HepG2 (cell line): Measurements from ENCODE around the gene ANXA2. TPM values are rescaled to one million over a fixed set of nuclear protein-coding genes. Genes with fewer than 3 reads are reported as not detected.
A peak's percentile ranks its signal among the peaks of the same experiment; 100 is the strongest.

Source experiments
- CAMTA2 ChIP-seq: sonication (generic); formaldehyde crosslinking; IDR thresholded peaks from 2 replicates; pipeline ENCODE4 v1.4.0; 2020; ENCODE audit warnings: mild to moderate bottlenecking, missing genetic modification reagents, borderline replicate concordance
- CTCF ChIP-seq: sonication (generic); formaldehyde crosslinking; IDR thresholded peaks from 2 replicates; pipeline ENCODE4 v1.5.0; 2020; ENCODE audit warnings: mild to moderate bottlenecking, missing genetic modification reagents, moderate library complexity
- FOXP1 ChIP-seq, 2 experiments: fragments of 450-650 bp in 1 of 2; IDR thresholded peaks; 2 replicates each; pipeline ENCODE4 v1.6.1; 2017 to 2018; ENCODE audit warnings: antibody characterized with exemption in 1 of 2
- IRF1 ChIP-seq: sonication (generic); formaldehyde crosslinking; IDR thresholded peaks from 2 replicates; pipeline ENCODE4 v1.4.0; 2020; ENCODE audit warnings: low read depth, mild to moderate bottlenecking, missing genetic modification reagents
- MAFG ChIP-seq: sonication (generic); formaldehyde crosslinking; IDR thresholded peaks from 2 replicates; pipeline ENCODE4 v1.5.1; 2020; ENCODE audit warnings: mild to moderate bottlenecking, missing genetic modification reagents
- NFAT5 ChIP-seq: sonication (generic); formaldehyde crosslinking; IDR thresholded peaks from 2 replicates; pipeline ENCODE4 v1.4.0; 2020; ENCODE audit warnings: missing genetic modification reagents
- RELA ChIP-seq: sonication (generic); formaldehyde crosslinking; IDR thresholded peaks from 2 replicates; pipeline ENCODE4 v1.4.0; 2020; ENCODE audit warnings: missing genetic modification reagents
- RXRB ChIP-seq: IDR thresholded peaks from 2 replicates; pipeline ENCODE4 v1.6.1; 2016; ENCODE audit warnings: borderline replicate concordance, missing genetic modification reagents, missing compliant biosample characterization
- SKI ChIP-seq: fragments of 450-650 bp; IDR thresholded peaks from one replicate; pipeline ENCODE4 v1.6.1; 2018; ENCODE audit warnings: mild to moderate bottlenecking; ENCODE audit not compliant: partially characterized antibody
- YEATS2 ChIP-seq: sonication (generic); formaldehyde crosslinking; IDR thresholded peaks from 2 replicates; pipeline ENCODE4 v1.4.0; 2020; ENCODE audit warnings: missing genetic modification reagents, borderline replicate concordance
- ZBTB44 ChIP-seq: sonication (generic); formaldehyde crosslinking; IDR thresholded peaks from 2 replicates; pipeline ENCODE4 v1.4.0; 2020; ENCODE audit warnings: missing genetic modification reagents
- ZKSCAN8 ChIP-seq: IDR thresholded peaks from 2 replicates; pipeline ENCODE4 v1.6.1; 2016; ENCODE audit warnings: borderline replicate concordance, missing genetic modification reagents, missing compliant biosample characterization
- ZNF143 ChIP-seq: sonication (generic); formaldehyde crosslinking; IDR thresholded peaks from 2 replicates; pipeline ENCODE4 v1.4.0; 2020; ENCODE audit warnings: missing genetic modification reagents
- ZNF205 ChIP-seq: IDR thresholded peaks from 2 replicates; pipeline ENCODE4 v1.6.1; 2018; ENCODE audit warnings: missing biosample characterization, missing genetic modification reagents
- ZNF567 ChIP-seq: sonication (generic); formaldehyde crosslinking; IDR thresholded peaks from 2 replicates; pipeline ENCODE4 v1.8.1; 2023; ENCODE audit warnings: mild to moderate bottlenecking, missing genetic modification reagents, borderline replicate concordance
- ZNF724P ChIP-seq: sonication (generic); formaldehyde crosslinking; IDR thresholded peaks from 2 replicates; pipeline ENCODE4 v1.8.0; 2022; ENCODE audit warnings: missing genetic modification reagents, borderline replicate concordance
- ZNF749 ChIP-seq: sonication (generic); formaldehyde crosslinking; IDR thresholded peaks from 2 replicates; pipeline ENCODE4 v1.8.0; 2022; ENCODE audit warnings: mild to moderate bottlenecking, missing genetic modification reagents, moderate library complexity, borderline replicate concordance
- ZNF800 ChIP-seq: sonication (generic); formaldehyde crosslinking; IDR thresholded peaks from 2 replicates; pipeline ENCODE4 v1.4.0; 2020; ENCODE audit warnings: missing genetic modification reagents
- ZSCAN29 ChIP-seq: sonication (generic); formaldehyde crosslinking; conservative IDR thresholded peaks from 2 replicates; pipeline ENCODE4 v1.4.0; 2020; ENCODE audit warnings: mild to moderate bottlenecking, missing genetic modification reagents
- polyA plus RNA-seq, 8 experiments: library from polyadenylated mRNA; depleted of rRNA in 3 of 8; stranded (reverse) in 7 of 8; unstranded in 1 of 8; fragments of >200 nt; fragmentation: Illumina TruSeq in 4 of 8; extraction: Trizol in 4 of 8; gene quantifications; 2 replicates each; pipeline versions ENCODE4 v1.2.1 to v1.2.3, GENCODE V29; 2011 to 2016; ENCODE audit warnings: low read depth in 4 of 8, missing spikeins in 1 of 8, mixed read lengths in 1 of 8; ENCODE audit not compliant: insufficient read depth in 1 of 8
- total RNA-seq, 5 experiments: library from RNA; depleted of rRNA; stranded (reverse); fragments of >200 nt; fragmentation: Illumina TruSeq; extraction: Trizol; gene quantifications; 2 replicates each; pipeline ENCODE4 v1.2.3, GENCODE V29; 2016; ENCODE audit warnings: low read depth in 1 of 5

The ANXA2 gene
- total and polyA plus RNA-seq, 2 of the 13 experiments (the other 11 are each of a cell fraction or from before 2014, with no cell fraction given) = 196 to 613 TPM

GRCh38 chr15:60374628-60375081 lies 23.1 kb downstream of the ANXA2 start (continued):
- TF ChIP-seq NFAT5 (no peak), CAMTA2 (no peak), ZNF143 (no peak), MAFG (CRISPR knock-in tag) (no peak; the same call in 1 of the 2 replicates), RELA (no peak), ZBTB44 (CRISPR knock-in tag) (no peak), ZKSCAN8 (CRISPR knock-in tag) (peak; percentile 89; the same call in 1 of the 2 replicates), ZNF749 (CRISPR knock-in tag) (no peak), ZNF567 (CRISPR knock-in tag) (no peak), SKI (peak; percentile 60), ZNF800 (peak; percentile 48; the same call in 1 of the 2 replicates), ZNF205 (CRISPR knock-in tag) (no peak), ZSCAN29 (CRISPR knock-in tag) (no peak), RXRB (peak; percentile 78; the same call in 1 of the 2 replicates), FOXP1 (IDR thresholded peaks at IDR 0.05) (no peak), FOXP1 (CRISPR knock-in tag; IDR thresholded peaks at IDR 0.05) (peak; percentile 65), CTCF (CRISPR knock-in tag) (no peak; the same call in 1 of the 2 replicates), YEATS2 (CRISPR knock-in tag) (no peak; the same call in 1 of the 2 replicates), IRF1 (CRISPR knock-in tag) (no peak), ZNF724P (CRISPR knock-in tag) (0 out of 2 replicates have a peak, but pooled peaks have one; percentile 52)
